Activated naive CD4-positive, alpha-beta T cell treated with Interleukin-2 at 50 U/mL for 16 hours (primary cell): Measurements from ENCODE around the gene PTMA.
"Not testable (repeated sequence)": the region's sequence is repeated elsewhere in the genome, so short reads cannot be mapped to it uniquely, and the experiment has no call there.

Experiments used
- DNase-seq: peaks from one replicate; pipeline ENCODE4 v3.0.0-alpha.2; 2020

Gene PTMA

GRCh38 chr2:231707927-231708772 lies at the start of gene PTMA:
PTMA (plus strand) TSS chr2:231708525; CDS start chr2:231708707, 182 bp downstream.
- peak; percentile 100 for DNase-seq

- DNase-seq: not testable (repeated sequence)
These were observed 48.3 kb upstream of the PTMA start for GRCh38 chr2:231660073-231660472.

GRCh38 chr2:231660860-231661259 lies 47.5 kb upstream of the PTMA start:
- no peak for DNase-seq

- no peak for DNase-seq
These were observed 46.8 kb upstream of the PTMA start for GRCh38 chr2:231661422-231662027.

- peak; percentile 96 for DNase-seq
These were observed 46.1 kb upstream of the PTMA start for GRCh38 chr2:231662028-231662810.

GRCh38 chr2:231662811-231663457 lies 45.4 kb upstream of the PTMA start:
- no peak for DNase-seq

GRCh38 chr2:231663458-231664212 lies 44.7 kb upstream of the PTMA start:
- DNase-seq: no peak

- DNase-seq: no peak
These were observed 43.6 kb upstream of the PTMA start for GRCh38 chr2:231664727-231665126.

- DNase-seq: no peak
These were observed 42.8 kb upstream of the PTMA start for GRCh38 chr2:231665245-231666170.

- no peak for DNase-seq
These were observed 41.9 kb upstream of the PTMA start for GRCh38 chr2:231666171-231667095.

GRCh38 chr2:231667096-231667427 lies 41.3 kb upstream of the PTMA start:
- DNase-seq: no peak

- no peak for DNase-seq
These were observed 40.8 kb upstream of the PTMA start for GRCh38 chr2:231667496-231667895.

- DNase-seq: no peak
These were observed 39.3 kb upstream of the PTMA start for GRCh38 chr2:231668981-231669380.

- no peak for DNase-seq
These were observed 36.9 kb upstream of the PTMA start for GRCh38 chr2:231671270-231672050.

GRCh38 chr2:231672617-231673347 lies 35.5 kb upstream of the PTMA start:
- DNase-seq: no peak

- no peak for DNase-seq
These were observed 35.0 kb upstream of the PTMA start for GRCh38 chr2:231673348-231673770.

GRCh38 chr2:231674587-231675338 lies 33.6 kb upstream of the PTMA start:
- peak; percentile 66 for DNase-seq

- DNase-seq: no peak
These were observed 32.1 kb upstream of the PTMA start for GRCh38 chr2:231676243-231676642.
